Stimulated activated naive CD4-positive, alpha-beta T cell treated with Interleukin-2 at 50 U/mL for 16 hours (primary cell): ENCODE measurements around the gene EEF1AKMT1.

Experiments
- DNase-seq: peaks from one replicate; lab custom pipeline; 2025; lab: John Stamatoyannopoulos, UW

Gene EEF1AKMT1

DNA sequence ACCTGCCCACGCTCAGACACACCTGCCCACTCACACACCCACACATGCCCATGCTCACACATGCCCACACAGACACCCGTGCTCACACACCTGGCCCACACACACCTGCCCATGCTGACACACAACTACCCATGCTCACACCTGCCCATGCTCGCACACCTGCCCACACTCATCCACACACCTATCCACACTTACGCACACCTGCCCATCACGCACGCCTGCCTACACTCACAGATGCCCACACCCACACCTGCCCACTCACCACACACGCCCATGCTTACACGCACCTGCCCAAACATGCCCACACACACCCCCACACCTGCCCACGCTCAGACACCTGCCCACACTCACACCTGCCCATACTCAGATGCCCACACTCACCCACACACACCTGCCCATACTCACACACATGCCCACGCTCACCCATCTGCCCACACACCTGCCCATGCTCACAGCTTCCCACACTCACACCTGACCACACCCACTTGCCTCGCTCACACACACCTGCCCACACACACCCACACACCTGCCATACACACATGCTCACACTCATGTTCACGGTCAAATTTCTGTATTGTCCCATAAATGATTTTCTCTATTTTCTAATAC, 54.7 kb downstream of the EEF1AKMT1 start:
- no peak for DNase-seq

DNA sequence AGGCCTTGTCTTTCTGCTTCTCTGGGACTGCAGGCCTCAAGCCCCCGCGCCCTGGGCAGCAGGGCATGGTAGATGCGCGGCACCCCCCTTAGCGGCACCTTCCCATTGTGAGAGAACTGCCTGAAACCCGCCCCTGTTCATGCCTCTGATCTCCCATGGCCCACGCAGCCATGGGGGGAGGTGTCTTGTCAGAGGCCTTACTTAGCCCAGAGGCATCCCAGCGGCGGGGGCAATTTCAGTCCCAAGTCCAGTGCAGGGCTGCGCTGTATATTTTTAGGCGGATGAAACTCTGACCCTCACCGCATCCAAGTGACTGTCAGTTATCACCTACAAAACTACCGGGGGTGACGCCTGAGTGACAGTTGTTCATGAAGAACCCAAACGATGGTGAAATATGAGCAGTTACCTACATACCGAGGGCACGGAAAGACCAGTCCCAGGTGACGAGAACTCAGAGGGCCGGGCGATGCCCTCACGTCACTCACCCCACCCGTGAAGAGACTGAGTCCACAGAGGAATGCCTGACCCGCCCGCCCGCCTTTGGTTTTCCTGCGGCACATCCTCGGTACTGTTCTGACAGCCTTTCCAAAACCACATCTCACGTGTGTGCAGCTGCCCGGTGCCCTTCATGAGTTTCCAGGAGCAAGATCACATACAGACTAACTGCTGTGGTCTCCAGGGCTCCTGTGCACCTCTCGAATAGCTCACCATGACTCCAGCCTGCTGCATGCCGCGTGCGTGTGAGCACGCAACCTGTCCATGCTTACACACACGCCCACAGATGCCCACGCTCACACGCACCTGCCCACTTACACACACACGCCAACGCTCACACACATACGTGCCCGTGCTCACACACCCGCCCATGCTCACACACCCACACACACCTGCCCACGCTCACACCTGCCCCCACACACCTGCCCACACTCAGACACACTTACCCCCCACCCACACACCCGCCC, 55.9 kb downstream of the EEF1AKMT1 start:
- no peak for DNase-seq

DNA sequence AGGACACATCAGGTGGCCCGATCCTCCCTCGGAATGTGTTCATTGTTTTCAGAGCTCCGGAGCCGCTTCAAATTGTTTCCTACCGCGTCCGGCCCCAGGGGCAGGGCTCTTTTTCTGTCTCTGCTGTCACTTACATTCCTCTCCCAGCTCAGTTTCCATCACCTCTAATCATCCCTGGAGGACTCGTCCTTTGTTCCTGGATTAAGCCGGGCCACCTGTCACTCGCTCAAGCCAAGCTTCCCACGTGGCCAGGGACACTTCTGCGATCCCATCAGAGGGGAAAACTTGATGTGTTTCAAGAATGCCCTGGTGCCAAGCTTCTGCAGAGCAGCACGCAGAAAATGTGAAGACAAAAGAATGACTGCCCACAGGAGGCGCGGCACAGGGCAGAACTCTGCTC, 56.8 kb downstream of the EEF1AKMT1 start:
- DNase-seq, result no peak

DNA sequence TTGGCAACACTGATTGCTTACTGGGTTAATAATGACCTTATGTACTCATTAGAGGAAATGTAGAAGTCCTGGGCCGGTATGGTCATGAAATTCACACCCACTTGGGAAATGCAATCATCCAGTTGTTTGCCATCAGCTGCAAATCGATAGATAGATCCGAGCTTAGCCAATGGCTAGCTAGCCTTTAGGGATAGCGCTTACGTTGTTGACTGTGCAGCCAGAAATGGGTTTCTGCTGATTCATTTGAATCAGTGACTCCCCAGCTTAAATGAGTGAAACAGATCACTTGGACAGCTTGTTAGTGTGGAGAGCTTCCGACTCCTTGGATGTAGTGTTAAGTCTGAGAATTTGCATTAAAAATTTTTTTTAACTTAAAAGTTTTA, 58.4 kb downstream of the EEF1AKMT1 start:
- no peak for DNase-seq

DNA sequence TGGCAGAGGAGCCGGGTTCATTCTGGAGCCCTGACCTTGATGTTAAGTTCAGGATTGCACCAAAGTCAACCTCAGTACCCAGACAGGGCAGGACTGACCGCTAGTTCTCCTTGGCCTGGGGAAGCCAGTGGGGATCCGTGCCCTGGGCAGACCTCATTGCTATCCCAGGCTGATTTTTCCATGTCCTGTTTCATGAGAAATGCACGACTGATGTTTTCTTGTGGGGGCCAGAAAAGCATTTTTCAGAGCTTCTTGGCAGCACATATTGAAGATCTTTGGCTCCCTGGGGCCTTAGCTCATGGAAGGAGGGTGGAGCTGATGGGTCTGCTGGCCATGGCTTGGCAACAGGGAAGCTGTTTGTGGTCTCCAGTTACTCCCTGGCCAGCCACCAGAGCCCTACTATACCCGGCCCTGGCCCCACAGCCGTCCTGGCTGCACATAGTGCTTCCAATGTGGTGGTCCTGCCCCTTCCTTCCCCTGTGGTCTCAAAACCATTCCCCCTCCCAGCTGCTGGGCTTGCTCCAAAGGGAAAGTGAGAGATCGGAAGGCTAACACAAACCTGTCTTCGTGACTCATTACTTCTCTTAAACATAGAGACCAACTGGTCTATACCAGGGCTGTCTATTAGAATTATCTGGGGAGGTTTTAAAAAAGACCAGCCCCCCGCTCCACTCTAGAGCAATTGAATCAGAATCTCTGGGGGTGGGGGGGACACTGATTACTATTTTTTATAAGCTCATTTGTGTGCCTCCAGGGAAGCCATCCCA, 59.0 kb downstream of the EEF1AKMT1 start:
- no peak for DNase-seq

DNA sequence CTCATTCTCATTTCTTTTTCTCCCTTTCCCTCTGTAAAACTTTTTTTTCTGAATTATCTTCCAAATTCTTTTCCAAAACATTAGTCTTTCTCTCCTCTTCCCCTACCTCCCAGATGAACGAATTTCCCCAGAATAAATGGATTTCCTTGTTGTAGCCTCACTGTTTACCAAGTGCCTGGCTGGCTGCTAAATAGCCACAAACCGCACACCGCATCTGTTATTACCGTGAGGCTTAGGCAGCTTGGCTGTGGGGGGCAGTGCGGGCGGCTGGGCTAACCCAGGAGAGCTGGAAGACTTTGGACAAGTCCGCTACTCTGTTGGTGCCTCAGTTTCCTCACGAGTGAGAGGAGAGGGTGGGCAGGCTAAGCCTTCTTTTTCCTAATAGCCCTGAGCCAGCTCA, 59.6 kb downstream of the EEF1AKMT1 start:
- no peak for DNase-seq

DNA sequence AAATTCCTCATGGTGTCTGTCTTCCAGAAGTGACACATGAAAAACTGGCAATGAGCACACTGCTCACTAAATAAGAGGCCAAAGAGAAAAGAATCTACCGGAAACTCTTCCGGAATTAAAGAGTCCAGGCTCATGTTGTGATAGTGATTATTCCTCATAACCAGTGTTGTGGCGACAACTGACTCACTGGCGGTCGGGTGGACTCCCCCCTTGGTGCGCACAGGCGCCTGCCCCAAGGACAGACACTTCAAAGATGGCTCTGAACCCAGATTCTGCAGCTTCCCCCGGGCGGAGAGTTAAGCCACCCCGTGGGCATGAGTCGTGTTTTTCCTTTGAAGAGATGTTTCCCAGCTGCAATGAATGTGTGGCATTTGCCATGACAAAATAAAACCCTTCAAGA, 60.0 kb downstream of the EEF1AKMT1 start:
- DNase-seq, result no peak

DNA sequence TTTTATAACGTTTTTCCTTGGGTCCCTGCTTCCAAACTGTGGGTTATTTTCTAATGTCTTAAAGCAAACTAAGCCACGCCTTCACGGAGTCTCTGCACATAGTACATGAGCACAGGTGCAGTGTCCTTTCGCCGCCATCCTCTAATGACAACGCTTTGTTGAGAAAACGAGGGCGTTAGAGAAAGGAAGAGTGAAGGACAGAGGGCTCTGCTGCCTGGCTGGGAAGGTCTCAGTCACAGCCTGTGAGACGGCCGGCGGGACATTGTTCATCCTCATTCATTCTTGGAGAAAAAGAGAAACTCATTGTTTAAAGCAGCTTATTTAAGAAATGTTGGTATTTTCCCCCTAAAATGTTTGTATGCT, 60.8 kb downstream of the EEF1AKMT1 start:
- DNase-seq, result no peak

DNA sequence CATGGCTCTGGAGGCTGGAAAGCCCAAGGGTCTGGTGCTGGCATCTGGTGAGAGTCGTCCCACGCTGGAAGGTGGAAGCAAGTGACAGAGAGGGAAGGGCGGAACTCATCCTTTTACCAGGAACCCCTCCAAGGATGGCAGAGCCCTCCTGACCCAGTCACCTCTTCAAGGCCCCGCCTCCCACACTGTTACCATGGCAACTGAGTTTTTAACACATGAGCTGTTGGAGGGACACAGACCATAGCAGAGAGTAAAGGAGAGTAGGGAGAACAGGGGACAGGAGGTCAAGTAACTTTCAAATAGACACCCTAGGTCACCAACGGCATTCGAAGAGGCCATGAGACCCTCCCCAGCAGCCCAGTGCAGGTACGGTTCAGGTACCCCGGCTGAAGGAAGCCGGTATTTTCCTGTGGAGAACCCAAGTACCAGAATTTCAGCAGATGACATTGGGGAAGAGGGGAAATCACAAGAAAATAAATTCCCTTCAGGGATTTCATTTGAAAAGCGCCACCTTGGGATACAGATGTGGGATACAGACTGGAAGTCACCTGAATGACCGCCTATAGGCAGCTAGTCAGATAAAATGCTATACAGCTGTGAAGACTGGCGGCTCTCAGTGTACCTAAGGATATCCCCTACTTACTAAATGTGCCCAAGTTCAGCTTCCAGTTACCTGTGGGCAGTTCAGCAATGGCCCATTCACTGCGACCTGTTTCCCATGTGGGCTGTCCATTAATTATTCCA, 62.3 kb downstream of the EEF1AKMT1 start:
- DNase-seq, result no peak

DNA sequence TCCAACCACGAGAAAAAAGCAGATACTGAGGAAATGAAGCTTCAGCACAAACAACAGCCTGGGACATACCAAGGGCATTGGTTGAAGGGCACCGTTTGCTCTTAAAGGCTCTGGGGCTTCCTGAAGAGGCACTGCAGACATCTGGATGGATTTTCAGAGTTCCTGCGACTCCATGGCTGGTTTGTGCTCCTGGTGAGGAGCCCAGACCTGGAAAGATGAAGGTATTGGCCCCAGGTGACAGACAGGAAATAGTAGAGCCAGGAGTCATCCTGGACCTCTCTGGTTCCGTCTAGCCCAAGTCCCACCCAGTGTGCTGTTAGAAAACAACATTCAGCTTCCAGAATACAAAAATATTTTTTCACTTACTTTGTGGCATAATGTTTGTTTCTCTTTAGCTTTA, 64.0 kb downstream of the EEF1AKMT1 start:
- DNase-seq, result no peak

DNA sequence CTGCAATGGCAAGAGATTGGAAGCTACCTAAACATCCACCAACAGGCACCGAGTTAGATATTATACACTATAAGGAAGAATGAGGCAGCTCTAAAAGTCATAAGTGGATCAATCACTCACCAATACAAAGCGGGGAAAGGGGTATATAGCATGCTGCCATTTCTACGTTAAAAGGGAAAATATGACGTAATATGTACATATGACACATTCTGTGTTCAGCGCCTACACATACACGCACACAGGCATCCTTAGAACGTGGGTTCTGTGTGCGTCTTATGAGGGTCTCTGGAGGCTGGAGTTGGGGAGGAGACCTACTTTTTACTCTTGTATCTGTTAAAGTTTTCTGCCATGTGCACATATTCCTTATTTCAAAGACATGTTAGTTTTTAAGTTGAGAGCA, 64.4 kb downstream of the EEF1AKMT1 start:
- DNase-seq, result no peak

DNA sequence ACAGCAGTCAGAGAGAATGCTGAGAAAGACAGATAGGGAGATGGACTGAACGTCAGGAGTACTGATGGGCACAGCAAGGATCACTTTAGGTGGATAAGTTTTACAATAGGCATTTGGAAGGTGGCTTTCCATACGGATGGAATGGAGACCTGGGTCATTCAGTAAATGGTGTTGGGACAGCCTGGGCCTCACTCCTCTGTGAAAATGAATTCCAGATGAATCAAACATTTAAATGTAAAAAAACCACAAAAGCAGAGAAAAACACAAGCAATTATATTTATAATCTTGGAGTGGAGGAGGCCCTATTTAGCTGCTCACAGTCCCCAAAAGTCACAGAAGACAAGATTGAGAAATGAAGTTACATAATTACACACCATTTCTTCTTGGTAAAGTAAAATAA, 65.5 kb downstream of the EEF1AKMT1 start:
- no peak for DNase-seq

DNA sequence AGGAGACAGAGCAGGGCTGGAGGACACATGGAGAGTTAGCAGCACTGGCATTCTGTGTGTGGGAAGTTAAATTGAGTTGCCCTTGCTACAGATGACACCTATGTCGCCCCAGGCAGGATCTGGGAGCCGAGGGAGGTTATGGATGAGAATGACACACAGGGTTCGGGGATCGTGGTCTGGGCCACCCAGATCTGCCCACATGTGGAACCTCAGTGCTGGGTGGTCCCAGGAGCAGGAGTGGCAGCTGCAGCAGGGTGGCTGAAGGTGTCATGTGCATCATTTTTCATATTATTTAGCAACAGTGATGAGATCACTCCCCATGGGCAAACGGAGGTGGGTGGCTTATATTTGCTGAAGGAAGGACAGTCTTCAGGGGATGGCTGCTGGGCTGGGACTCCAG, 67.1 kb downstream of the EEF1AKMT1 start:
- DNase-seq, result no peak

DNA sequence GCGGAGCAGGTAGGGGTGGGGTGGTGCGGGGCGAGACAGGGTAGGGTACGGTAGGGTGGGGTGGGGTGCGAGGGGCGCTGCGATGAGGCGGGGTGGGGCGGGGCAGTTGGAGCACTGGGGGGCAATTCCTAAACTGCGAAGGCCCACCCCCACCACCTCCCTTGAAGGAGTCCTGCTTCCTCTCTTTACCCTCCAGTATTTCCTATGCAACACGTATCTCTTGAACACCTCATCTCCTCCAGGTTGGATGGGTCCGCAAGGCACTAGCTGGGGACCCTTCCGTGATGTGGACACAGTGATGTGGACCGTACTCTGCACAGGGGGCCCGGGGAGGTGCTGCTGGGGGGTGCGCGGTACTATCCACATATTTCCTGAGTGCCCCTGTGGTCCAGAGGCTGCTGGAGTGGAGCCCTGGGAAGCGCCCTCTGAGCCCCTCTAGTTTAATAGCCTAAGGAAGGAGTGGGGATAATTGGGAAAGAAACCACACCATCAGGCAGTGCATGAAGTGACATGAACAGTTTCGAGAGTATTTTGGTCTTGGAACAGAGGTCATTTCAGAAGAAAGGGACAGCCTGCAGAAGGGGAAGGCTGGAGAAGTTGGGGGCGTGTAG, 69.2 kb downstream of the EEF1AKMT1 start:
- DNase-seq, result no peak

DNA sequence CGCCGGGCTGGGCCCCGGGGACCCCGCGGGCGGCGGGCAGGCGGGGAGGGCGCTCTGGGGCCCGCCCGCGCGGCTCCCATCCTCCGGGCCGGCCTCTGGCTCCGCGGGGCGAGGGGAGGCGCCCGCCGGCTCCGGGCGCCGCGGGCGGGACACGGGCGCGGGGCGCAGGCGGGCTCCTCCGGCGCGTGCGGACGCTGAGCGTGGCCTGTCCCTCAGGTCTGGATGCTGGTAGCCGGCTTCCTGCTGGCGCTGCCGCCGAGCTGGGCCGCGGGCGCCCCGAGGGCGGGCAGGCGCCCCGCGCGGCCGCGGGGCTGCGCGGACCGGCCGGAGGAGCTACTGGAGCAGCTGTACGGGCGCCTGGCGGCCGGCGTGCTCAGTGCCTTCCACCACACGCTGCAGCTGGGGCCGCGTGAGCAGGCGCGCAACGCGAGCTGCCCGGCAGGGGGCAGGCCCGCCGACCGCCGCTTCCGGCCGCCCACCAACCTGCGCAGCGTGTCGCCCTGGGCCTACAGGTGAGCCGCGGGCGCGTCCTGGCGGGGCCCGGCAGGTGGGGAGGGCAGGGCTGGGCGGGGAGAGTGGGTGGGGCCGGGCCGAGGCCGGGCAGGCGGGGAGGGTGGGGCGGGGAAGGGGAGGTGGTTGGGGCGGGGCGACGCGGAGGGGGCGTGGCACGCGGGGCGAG, 69.8 kb downstream of the EEF1AKMT1 start:
- peak; percentile 68 for DNase-seq

DNA sequence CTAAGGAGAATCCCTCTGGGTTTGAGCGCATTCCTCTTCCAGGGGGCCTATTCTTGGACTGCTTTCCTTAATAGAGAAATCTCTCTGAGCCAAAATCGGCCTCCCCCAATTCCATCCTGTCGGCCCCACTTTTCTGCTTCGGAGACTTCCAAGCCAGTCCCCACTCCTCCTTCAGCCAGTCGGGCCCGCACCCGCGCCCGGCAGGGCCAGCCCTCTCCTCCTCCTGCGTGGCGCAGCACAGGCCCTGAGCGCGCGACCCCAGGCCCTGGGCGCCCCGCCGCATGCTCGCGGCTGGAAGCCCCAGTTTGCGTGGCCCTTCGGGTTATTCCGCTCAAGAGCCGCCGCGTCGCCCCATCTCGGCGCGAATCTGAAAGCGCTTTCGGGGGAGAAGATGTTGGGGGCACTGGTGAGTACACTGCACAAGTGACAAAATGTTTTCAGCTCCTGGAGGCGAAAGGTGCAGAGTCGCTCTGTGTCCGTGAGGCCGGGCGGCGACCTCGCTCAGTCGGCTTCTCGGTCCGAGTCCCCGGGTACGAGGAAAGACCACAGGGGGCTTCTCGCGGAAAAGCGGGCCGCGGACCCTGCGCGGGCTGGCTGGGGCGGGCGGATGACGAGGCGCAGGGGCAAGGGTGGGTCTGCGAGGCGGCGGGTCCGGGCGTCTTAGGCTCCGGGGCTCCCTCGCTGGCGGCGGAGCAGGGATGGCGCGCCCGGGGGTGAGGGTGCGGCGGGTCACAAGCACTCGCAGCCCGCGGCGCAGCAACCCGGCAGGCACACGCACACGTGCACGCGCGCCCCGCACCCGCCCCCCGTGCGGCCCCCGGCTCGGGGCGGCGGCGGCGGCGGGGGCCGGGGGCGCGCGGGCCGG, 70.6 kb downstream of the EEF1AKMT1 start, which contains the start of gene IL17D:
TSS of gene IL17D (plus strand) at position 785 of the 865 bp plus-strand sequence. CDS start 303 bp downstream, outside the sequence.
- no peak for DNase-seq

DNA sequence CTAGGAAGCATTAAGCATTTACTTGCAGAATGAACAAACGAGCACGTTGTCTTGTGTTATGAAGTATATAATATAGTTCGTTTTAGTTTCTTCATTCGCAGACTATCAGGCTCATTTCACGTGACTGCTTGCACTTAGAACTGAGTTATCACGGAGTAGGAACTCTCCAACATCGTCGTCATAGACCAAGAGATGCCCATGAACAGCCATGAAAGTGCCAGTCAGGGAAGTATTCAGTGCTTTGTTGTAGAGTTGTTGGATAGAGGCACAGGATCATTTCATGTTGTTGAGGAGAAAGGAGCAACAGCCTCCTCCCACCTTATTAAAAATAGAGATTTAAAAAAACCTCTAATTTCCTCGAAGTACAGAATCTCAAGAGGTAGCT, 71.2 kb downstream of the EEF1AKMT1 start:
- DNase-seq, result no peak

DNA sequence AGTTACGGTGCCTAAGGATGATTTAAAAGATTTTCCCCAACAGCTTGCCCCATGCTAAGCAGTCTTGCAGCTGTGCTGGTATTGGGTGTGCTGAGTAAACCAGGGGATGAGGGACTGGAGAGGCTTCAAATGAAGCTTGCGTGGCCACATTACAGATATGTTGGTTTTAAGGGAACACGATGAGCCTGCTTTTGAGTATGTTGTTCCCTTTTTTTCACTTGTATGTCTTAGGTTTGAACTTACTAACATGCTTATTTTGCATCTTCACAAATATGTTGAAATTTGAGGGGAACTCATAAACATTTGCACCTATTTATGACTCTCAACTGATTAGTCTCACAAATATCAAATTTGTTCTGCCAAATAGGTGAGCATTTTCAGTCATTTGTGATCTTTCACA, 72.3 kb downstream of the EEF1AKMT1 start:
- DNase-seq, result no peak

DNA sequence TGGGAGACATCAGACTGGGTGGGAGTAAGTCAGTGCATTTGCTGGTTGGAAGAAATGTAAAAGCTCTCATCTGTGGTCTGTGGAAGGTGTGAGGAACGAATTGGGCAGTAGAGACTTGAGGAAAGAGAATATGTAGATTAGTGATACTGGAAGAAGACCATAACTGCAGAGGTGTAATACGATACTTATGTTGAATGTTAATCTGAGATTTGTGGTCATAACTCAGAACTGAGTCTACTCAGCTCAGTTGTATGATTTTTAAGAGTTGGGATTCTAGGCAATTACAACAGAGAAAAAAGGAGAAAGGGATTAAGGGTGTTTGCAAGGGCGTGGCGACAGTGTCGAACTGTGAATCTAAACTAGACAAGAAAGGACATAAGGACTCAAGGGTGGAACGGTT, 73.5 kb downstream of the EEF1AKMT1 start:
- DNase-seq, result no peak

DNA sequence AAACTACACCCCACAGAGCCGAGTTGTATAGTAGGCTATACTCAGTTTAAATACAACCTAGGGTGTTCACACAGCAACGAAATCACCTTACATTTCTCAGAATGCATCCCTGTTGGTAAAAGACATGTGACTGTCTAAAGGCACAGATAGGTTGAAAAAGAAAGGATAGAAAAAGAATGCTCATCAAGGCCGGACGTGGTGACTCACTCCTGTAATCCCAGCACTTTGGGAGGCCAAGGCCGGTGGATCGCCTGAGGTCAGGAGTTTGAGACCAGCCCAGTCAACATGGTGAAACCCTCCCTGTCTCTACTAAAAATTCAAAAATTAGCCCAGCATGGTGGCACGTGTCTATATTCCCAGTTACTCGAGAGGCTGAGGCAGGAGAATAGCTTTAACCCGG, 74.0 kb downstream of the EEF1AKMT1 start:
- no peak for DNase-seq
